GM21381 (cell line): Measurements from ENCODE around the gene EGFL7.

Experiments used
- ATAC-seq: cut with Tn5 transposase; IDR thresholded peaks from one replicate; pipeline ENCODE4 v1.9.1; 2021; ENCODE audit warnings: mild to moderate bottlenecking, moderate library complexity; ENCODE audit not compliant: unreplicated experiment

EGFL7 gene

GRCh38 chr9:136685216-136685615 is 22.5 kb downstream of the EGFL7 start:
- no peak for ATAC-seq

- ATAC-seq = no peak
Observed at GRCh38 chr9:136685790-136686533, 23.2 kb downstream of the EGFL7 start.

- no peak for ATAC-seq
Observed at GRCh38 chr9:136686534-136686793, 23.7 kb downstream of the EGFL7 start.

- ATAC-seq = peak; percentile 54
Observed at GRCh38 chr9:136686794-136687711, 24.3 kb downstream of the EGFL7 start, which contains the start of gene AGPAT2. TSS of gene AGPAT2 (minus strand) at chr9:136687457. CDS start at chr9:136687357, 100 bp downstream.

- no peak for ATAC-seq
Observed at GRCh38 chr9:136687721-136688223, 25.1 kb downstream of the EGFL7 start.

- ATAC-seq = no peak
Observed at GRCh38 chr9:136688274-136689107, 25.8 kb downstream of the EGFL7 start.

- ATAC-seq = no peak
Observed at GRCh38 chr9:136689108-136689460, 26.4 kb downstream of the EGFL7 start.

GRCh38 chr9:136690104-136690805 is 27.5 kb downstream of the EGFL7 start:
- no peak for ATAC-seq

GRCh38 chr9:136690806-136691261 is 28.1 kb downstream of the EGFL7 start:
- no peak for ATAC-seq

- ATAC-seq = no peak
Observed at GRCh38 chr9:136691316-136692184, 28.8 kb downstream of the EGFL7 start.

- ATAC-seq = no peak
Observed at GRCh38 chr9:136692185-136693134, 29.7 kb downstream of the EGFL7 start.

- ATAC-seq = no peak
Observed at GRCh38 chr9:136693135-136693489, 30.4 kb downstream of the EGFL7 start.

GRCh38 chr9:136693490-136694162 is 30.9 kb downstream of the EGFL7 start:
- no peak for ATAC-seq

- no peak for ATAC-seq
Observed at GRCh38 chr9:136694163-136694871, 31.6 kb downstream of the EGFL7 start.

- ATAC-seq = no peak
Observed at GRCh38 chr9:136694872-136695247, 32.1 kb downstream of the EGFL7 start.

GRCh38 chr9:136695435-136695895 is 32.7 kb downstream of the EGFL7 start:
- ATAC-seq = no peak

- no peak for ATAC-seq
Observed at GRCh38 chr9:136695955-136696354, 33.2 kb downstream of the EGFL7 start.
